AG04450 (cell line): ENCODE results near the gene CTRB1. TPM values are rescaled to one million over a fixed set of nuclear protein-coding genes. Genes with fewer than 3 reads are reported as not detected.
A peak's percentile ranks its signal among the peaks of the same experiment; 100 is the strongest.

ENCODE experiments used
- CTCF ChIA-PET: fragments of 300-600, 350-600 bp; formaldehyde crosslinking; extraction: SDS; loops from one replicate; lab custom pipeline; 2022; ENCODE audit warnings: antibody characterized with exemption, inconsistent platforms; lab: Charles Lee
- POLR2A ChIA-PET: fragments of 350-600 bp; formaldehyde crosslinking; extraction: SDS; loops from one replicate; lab custom pipeline; 2021; ENCODE audit warnings: antibody characterized with exemption, inconsistent platforms; lab: Yijun Ruan, JAX
- DNase-seq: peaks from one replicate; pipeline ENCODE4 v3.0.0-alpha.2; 2011; ENCODE audit warnings: low read depth, low spot score
- H3K27ac ChIP-seq: one replicate; pipeline ENCODE4 v1.5.1; 2012; ENCODE audit warnings: low read depth, low read length, control low read depth
- H3K27me3 ChIP-seq: one replicate; pipeline ENCODE4 v1.6.0; 2012; ENCODE audit warnings: low read length; ENCODE audit not compliant: control insufficient read depth, insufficient read depth
- H3K4me3 ChIP-seq: 2 replicates; pipeline ENCODE4 v1.5.1; 2011; ENCODE audit warnings: mild to moderate bottlenecking, low read depth, low read length, control low read depth
- H3K9me3 ChIP-seq: 2 replicates; pipeline ENCODE4 v1.5.1; 2012; ENCODE audit warnings: low read length; ENCODE audit not compliant: control insufficient read depth, insufficient read depth
- CTCF ChIP-seq: IDR thresholded peaks from 2 replicates; pipeline ENCODE4 v1.5.1; 2011; ENCODE audit warnings: low read depth, low read length, control low read depth, inconsistent platforms
- polyA plus RNA-seq: library from polyadenylated mRNA; depleted of rRNA; stranded (reverse); fragments of >200 nt; gene quantifications from 2 replicates; pipeline ENCODE4 v1.2.3, GENCODE V29; 2011

Gene CTRB1
- polyA plus RNA-seq, 1 experiment, result not detected

GRCh38 chr16:75235721-75236193 is 17.0 kb downstream of the CTRB1 start:
- Histone ChIP-seq H3K27me3 (no peaks in the 10 kb centered on the region), H3K27ac (no peak overlapping the region), H3K9me3 (no peaks in the 10 kb centered on the region; the same call in 1 of the 2 replicates), H3K4me3 (no peak overlapping the region)
- TF ChIP-seq CTCF, result no peak
- DNase-seq, result no peak
- ChIA-PET CTCF (interaction anchor here (0.6 to 2.6 kb wide), 4 partner anchors 10 to 150 kb away, joined by 3 to 23 read pairs (median 4); no protein-coding TSS in a partner anchor), POLR2A (interaction anchor here (0.7 kb wide), 1 partner anchor 69 kb away, joined by 3 read pairs; no protein-coding TSS in a partner anchor)

DNA sequence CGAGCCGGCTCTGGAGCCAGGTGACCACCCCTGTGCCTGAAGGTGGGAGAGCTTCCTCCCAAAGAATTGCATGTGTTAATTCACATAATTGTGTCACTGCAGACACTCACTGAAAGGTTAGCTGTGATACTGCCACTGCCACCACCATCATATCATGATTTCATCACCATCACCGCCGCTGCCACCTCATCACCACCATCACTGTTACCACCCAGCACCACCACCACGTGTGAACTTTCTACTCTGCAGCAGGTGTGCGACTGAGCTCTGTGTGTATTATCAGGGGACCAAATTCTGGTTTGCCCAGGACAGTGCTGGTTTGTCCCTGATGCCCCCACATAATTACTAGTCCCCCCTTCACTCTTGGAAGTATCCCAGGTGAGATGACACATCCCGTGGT is 17.4 kb downstream of the CTRB1 start:
- CTCF ChIA-PET, result interaction anchor here (1.0 to 1.2 kb wide), 2 partner anchors 10 to 149 kb away, joined by 4 to 5 read pairs; no protein-coding TSS in a partner anchor
- POLR2A ChIA-PET, result no interaction called here
- no peak for TF ChIP-seq CTCF
- DNase-seq, result no peak
- H3K9me3 ChIP-seq, result no peaks in the 10 kb centered on the region; the same call in 1 of the 2 replicates
- H3K27me3 ChIP-seq, result no peaks in the 10 kb centered on the region
- no peak overlapping the region for H3K27ac ChIP-seq
- H3K4me3 ChIP-seq, result no peak overlapping the region

- ChIA-PET POLR2A (no interaction called here), CTCF (interaction anchor here (1.0 to 1.2 kb wide), 2 partner anchors 9 to 148 kb away, joined by 4 to 5 read pairs; no protein-coding TSS in a partner anchor)
Measured at GRCh38 chr16:75236736-75237397, 18.1 kb downstream of the CTRB1 start.

GRCh38 chr16:75237398-75238131 is 18.8 kb downstream of the CTRB1 start:
- peak overlapping the region; percentile 98 for H3K27ac ChIP-seq
- POLR2A ChIA-PET, result no interaction called here

More at GRCh38 chr16:75236736-75237397, 18.1 kb downstream of the CTRB1 start:
- H3K9me3 ChIP-seq, result no peaks in the 10 kb centered on the region; the same call in 1 of the 2 replicates
- H3K27me3 ChIP-seq, result no peaks in the 10 kb centered on the region
- H3K27ac ChIP-seq, result peak overlapping the region; percentile 39
- no peak for TF ChIP-seq CTCF
- no peak overlapping the region for H3K4me3 ChIP-seq
- no peak for DNase-seq

More at GRCh38 chr16:75237398-75238131, 18.8 kb downstream of the CTRB1 start:
- CTCF ChIA-PET, result interaction anchor here (1.5 kb wide), 1 partner anchor 148 kb away, joined by 5 read pairs; no protein-coding TSS in a partner anchor
- H3K4me3 ChIP-seq, result no peak overlapping the region
- H3K27me3 ChIP-seq, result no peaks in the 10 kb centered on the region
- no peaks in the 10 kb centered on the region; the same call in 1 of the 2 replicates for H3K9me3 ChIP-seq
- TF ChIP-seq CTCF, result no peak
- no peak for DNase-seq
